ENCODE data around the gene DENND4A.

DENND4A gene

DNA sequence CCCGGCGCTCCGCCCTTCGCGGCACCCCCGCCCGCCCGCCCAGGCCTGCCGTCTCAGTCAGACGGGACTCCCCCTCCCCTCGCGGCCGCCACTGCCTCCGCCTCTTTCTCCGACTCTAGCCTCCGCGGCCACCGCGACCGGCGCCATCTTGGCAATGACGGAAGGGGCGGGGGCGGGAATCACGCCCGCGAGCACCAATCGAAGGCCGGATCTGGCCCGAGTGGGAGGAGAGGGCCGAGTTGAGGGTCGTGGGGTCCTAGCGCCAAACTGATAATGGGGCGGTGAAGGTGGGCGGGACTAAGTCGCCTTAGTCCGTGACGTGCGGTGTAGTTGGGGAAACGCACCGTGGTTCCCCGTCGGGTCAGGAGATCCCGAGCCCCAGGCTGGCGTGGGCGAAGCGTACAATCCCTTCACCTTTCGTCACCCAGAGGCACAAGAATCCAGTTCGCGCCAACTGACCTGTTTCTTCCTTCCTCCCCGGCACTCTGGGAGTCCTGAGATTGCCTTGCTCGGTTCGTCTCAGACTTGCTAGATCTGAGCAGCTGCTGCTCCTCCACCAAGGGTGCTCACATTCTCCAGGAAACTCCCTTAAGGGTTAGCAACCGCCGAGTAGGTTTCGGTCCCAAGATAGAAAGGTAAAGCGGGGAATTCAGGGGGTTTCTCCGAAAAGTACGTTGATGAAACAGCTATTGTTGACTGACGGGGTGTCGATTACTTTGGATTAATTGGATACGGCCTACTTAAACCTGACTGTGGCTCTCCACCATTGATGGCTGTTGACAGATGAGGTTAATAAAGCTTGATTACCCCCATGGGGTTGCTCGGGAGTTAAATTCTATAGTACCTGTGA lies at the start of gene DENND4A:
DENND4A (minus strand) TSS at position 156 of the 850 bp plus-strand sequence. CDS start 35,843 bp downstream, outside the sequence.
- peak within 1 kb of the TSS; percentile 94 to 97 for H3K9ac ChIP-seq (ENCODE audit: low read depth in 1 of 2, low read length in 2 of 2)

DNA sequence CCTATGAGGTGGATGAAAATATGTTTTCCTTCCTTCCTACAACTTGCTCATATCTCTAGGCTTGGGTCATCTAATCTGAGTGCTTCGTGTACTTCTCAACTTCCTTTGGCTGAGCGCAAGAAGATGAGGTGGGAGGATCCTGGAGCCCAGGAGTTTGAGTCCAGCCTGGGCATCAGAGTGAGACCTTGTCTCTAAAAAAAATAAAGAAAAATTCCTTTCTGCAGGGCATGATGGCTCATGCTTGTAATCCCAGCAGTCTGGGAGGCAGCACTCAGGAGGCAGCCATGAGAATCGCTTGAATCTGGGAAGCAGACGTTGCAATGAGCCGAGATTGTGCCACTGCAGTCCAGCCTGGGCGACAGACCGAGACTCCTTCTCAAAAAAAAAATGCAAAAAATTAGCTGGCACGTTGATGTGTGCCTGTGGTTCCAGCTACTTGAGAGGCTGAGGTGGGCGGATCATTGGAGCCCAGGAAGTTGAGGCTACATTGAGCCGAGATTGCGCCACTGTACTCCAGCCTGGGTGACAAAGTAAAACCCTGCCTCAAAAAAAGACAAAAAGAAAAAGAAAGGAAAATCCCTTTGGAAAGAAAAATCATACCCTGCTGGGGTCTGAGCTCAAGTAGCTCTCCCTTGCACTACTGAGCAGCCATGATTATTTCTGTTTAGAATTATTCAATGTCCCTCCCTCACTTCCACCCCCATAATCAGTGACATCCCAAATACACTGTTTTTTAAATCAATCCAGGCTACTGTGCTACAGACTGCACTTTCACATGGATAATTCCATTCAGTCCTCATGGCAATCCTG lies 49.2 kb upstream of the DENND4A start:
- no peaks in the 10 kb centered on the region for H3K9me3 ChIP-seq (ENCODE audit: control insufficient read depth in 1 of 2, low read length in 2 of 2)
- H3K36me3 ChIP-seq (ENCODE audit: control insufficient read depth in 1 of 2, insufficient read depth in 2 of 2, low read length in 2 of 2) = no peaks in the 10 kb centered on the region
- H3K27ac ChIP-seq (ENCODE audit: low read depth, low read length) = no peak overlapping the region
- no peak overlapping the region for H3K9ac ChIP-seq (ENCODE audit: low read depth in 1 of 2, low read length in 2 of 2)
- no peaks in the 10 kb centered on the region for H3K4me1 ChIP-seq (ENCODE audit: control insufficient read depth in 1 of 2, insufficient read depth in 2 of 2, low read length in 2 of 2)
- H3K4me3 ChIP-seq (ENCODE audit: low read depth in 1 of 2, low read length in 2 of 2) = no peak overlapping the region
- no peaks in the 10 kb centered on the region for H3K27me3 ChIP-seq (ENCODE audit: control insufficient read depth in 1 of 2, insufficient read depth in 2 of 2, low read length in 2 of 2)

More for the DNA sequence above, at the start of gene DENND4A:
- peak within 1 kb of the TSS; percentile 94 for H3K27ac ChIP-seq (ENCODE audit: low read depth, low read length)
- no peaks in the 10 kb centered on the region for H3K36me3 ChIP-seq (ENCODE audit: control insufficient read depth in 1 of 2, insufficient read depth in 2 of 2, low read length in 2 of 2)
- peak within 1 kb of the TSS; percentile 83 to 95 for H3K4me3 ChIP-seq (ENCODE audit: low read depth in 1 of 2, low read length in 2 of 2)
- H3K27me3 ChIP-seq (ENCODE audit: control insufficient read depth in 1 of 2, insufficient read depth in 2 of 2, low read length in 2 of 2) = no peaks in the 10 kb centered on the region
- peaks cover 12 to 31% of the 10 kb centered on the region in 2 donors for H3K4me1 ChIP-seq (ENCODE audit: control insufficient read depth in 1 of 2, insufficient read depth in 2 of 2, low read length in 2 of 2)
- H3K9me3 ChIP-seq (ENCODE audit: control insufficient read depth in 1 of 2, low read length in 2 of 2) = no peaks in the 10 kb centered on the region

DNA sequence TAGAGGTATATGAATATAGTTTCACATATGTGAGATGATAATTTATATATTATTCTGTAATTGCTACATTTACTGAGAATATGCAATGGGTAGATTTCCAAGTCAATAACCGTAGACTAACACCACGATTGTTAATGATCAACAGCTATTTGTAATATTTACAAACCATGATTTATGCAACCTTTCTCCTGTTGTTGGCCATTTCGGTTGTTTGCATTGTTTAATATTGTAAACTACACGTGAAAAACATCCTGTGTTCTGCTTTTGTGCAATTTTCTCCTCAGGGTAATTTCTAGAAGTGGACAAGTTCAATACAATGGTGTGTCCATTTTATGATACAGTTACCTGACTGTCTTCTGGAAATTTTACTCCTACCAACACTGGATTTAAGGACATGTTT lies 47.9 kb upstream of the DENND4A start:
- Histone ChIP-seq H3K4me1 (ENCODE audit: control insufficient read depth in 1 of 2, insufficient read depth in 2 of 2, low read length in 2 of 2) (no peaks in the 10 kb centered on the region), H3K4me3 (ENCODE audit: low read depth in 1 of 2, low read length in 2 of 2) (no peak overlapping the region), H3K9me3 (ENCODE audit: control insufficient read depth in 1 of 2, low read length in 2 of 2) (no peaks in the 10 kb centered on the region), H3K36me3 (ENCODE audit: control insufficient read depth in 1 of 2, insufficient read depth in 2 of 2, low read length in 2 of 2) (no peaks in the 10 kb centered on the region), H3K9ac (ENCODE audit: low read depth in 1 of 2, low read length in 2 of 2) (no peak overlapping the region), H3K27ac (ENCODE audit: low read depth, low read length) (no peak overlapping the region), H3K27me3 (ENCODE audit: control insufficient read depth in 1 of 2, insufficient read depth in 2 of 2, low read length in 2 of 2) (no peaks in the 10 kb centered on the region)

DNA sequence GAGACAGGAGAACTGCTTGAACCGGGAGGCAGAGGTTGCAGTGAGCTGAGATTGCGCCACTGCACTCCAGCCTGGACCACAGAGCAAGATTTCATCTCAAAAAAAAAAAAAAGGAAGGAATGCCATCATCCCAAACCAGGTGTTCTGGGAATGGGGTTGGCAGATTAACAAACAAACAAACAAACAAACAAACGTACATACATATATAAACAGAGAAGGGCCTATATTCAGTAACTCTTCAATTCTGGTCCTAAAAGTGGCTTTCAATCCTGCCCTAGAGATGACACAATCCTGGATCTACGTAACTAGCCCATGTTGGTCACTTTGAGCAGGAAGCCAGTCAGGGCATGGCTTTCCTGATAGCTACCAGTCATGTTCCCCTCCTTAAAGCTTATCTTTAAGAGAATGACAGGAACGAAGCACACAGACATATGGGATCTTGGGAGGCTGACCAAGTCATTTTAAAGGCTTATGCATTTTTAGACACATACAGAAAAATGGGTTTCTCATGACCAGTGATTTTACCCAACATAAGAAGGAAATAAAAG lies 47.3 kb upstream of the DENND4A start:
- Histone ChIP-seq H3K27me3 (ENCODE audit: control insufficient read depth in 1 of 2, insufficient read depth in 2 of 2, low read length in 2 of 2) (no peaks in the 10 kb centered on the region), H3K4me1 (ENCODE audit: control insufficient read depth in 1 of 2, insufficient read depth in 2 of 2, low read length in 2 of 2) (peaks cover 0 to 2% of the 10 kb centered on the region in 2 donors), H3K4me3 (ENCODE audit: low read depth in 1 of 2, low read length in 2 of 2) (no peak overlapping the region), H3K36me3 (ENCODE audit: control insufficient read depth in 1 of 2, insufficient read depth in 2 of 2, low read length in 2 of 2) (no peaks in the 10 kb centered on the region), H3K9ac (ENCODE audit: low read depth in 1 of 2, low read length in 2 of 2) (no peak overlapping the region), H3K27ac (ENCODE audit: low read depth, low read length) (no peak overlapping the region), H3K9me3 (ENCODE audit: control insufficient read depth in 1 of 2, low read length in 2 of 2) (no peaks in the 10 kb centered on the region)

DNA sequence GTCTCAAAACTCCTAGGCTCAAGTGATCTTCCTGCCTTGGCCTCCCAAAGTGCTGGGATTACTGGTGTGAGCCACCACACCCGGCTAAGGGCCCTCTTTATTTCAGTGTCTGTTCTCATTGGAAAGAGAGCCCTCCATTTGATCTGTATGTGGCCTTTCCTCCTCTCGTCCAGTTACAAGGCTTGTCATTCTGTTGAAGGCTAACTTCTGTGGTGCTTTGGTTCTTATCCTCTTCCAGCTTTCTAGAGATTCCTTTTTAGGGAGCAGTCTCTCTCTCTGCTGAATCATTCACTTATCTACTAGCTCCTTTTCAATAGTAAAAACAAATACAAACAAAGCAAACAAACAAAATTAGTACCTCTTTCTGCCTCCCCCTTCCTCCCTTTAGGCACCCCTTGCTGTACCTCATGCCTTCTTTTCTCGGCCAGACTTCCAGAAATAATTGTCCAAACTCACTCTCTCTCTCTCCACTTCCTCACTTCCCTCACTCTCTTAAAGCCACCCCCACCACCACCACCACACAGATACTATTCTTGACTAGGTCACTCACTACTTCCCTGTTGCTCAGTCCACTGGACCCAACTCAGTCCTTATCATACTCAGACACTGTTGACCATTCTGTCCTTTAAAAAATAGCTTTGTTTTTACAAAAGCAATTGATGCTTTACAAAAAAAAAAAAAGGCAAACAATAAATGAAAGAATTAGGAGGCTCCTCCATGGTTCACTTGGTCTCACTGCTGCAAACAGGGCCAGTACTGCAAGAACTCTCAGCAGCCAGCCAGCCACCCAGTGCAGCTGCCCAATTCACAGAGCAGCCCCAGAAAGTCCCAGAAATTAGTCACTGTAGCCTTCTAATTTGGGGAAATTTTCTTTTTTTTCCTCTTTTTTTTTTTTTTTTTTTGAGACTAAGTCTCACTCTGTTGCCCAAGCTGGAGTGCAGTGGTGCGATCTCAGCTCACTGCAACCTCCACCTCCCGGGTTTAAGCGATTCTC lies 45.5 kb upstream of the DENND4A start:
- Histone ChIP-seq H3K27ac (ENCODE audit: low read depth, low read length) (no peak overlapping the region), H3K4me3 (ENCODE audit: low read depth in 1 of 2, low read length in 2 of 2) (no peak overlapping the region), H3K4me1 (ENCODE audit: control insufficient read depth in 1 of 2, insufficient read depth in 2 of 2, low read length in 2 of 2) (peaks cover 15 to 21% of the 10 kb centered on the region in 2 donors), H3K36me3 (ENCODE audit: control insufficient read depth in 1 of 2, insufficient read depth in 2 of 2, low read length in 2 of 2) (no peaks in the 10 kb centered on the region), H3K27me3 (ENCODE audit: control insufficient read depth in 1 of 2, insufficient read depth in 2 of 2, low read length in 2 of 2) (no peaks in the 10 kb centered on the region), H3K9me3 (ENCODE audit: control insufficient read depth in 1 of 2, low read length in 2 of 2) (no peaks in the 10 kb centered on the region), H3K9ac (ENCODE audit: low read depth in 1 of 2, low read length in 2 of 2) (no peak overlapping the region)

DNA sequence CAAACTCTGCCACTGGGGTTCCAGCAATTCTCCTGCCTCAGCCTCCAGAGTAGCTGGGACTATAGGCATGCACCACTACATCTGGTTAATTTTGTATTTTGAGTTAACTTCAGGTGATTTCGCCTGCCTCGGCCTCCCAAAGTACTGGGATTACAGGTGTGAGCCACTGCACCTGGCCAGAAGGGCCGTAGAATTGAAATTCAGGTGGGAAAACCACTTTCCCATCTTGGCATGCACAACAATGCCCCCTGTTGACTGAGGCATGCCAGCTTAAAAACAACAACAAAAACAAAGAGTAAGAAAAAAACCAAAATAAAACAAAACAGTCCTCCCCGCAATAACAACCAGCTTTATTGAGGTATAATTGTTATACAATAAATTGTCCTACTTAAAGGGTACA lies 44.6 kb upstream of the DENND4A start:
- no peak overlapping the region for H3K27ac ChIP-seq (ENCODE audit: low read depth, low read length)
- no peaks in the 10 kb centered on the region for H3K9me3 ChIP-seq (ENCODE audit: control insufficient read depth in 1 of 2, low read length in 2 of 2)
- no peak overlapping the region for H3K4me3 ChIP-seq (ENCODE audit: low read depth in 1 of 2, low read length in 2 of 2)
- no peak overlapping the region for H3K9ac ChIP-seq (ENCODE audit: low read depth in 1 of 2, low read length in 2 of 2)
- H3K27me3 ChIP-seq (ENCODE audit: control insufficient read depth in 1 of 2, insufficient read depth in 2 of 2, low read length in 2 of 2) = no peaks in the 10 kb centered on the region
- no peaks in the 10 kb centered on the region for H3K36me3 ChIP-seq (ENCODE audit: control insufficient read depth in 1 of 2, insufficient read depth in 2 of 2, low read length in 2 of 2)
- peaks cover 24 to 27% of the 10 kb centered on the region in 2 donors for H3K4me1 ChIP-seq (ENCODE audit: control insufficient read depth in 1 of 2, insufficient read depth in 2 of 2, low read length in 2 of 2)

DNA sequence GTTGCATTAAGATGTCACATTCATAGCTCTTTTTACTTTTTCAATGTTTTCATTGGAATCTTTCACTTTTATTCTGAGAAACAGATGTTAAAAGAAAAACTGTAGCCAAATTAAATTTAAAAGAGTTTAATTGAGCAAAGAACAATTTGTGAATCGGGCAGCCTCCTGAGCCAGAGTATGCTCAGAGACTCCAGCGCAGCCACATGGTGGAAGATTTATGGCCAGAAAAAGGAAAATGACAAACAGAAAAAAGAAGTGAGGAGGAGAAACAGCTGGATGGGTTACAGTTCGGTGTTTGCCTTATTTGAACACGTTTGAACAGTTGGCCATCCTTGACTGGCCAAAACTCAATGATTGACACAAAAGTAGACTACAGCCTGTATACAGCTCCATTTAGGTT lies 43.4 kb upstream of the DENND4A start:
- no peaks in the 10 kb centered on the region for H3K27me3 ChIP-seq (ENCODE audit: control insufficient read depth in 1 of 2, insufficient read depth in 2 of 2, low read length in 2 of 2)
- H3K4me3 ChIP-seq (ENCODE audit: low read depth in 1 of 2, low read length in 2 of 2) = no peak overlapping the region
- no peak overlapping the region for H3K9ac ChIP-seq (ENCODE audit: low read depth in 1 of 2, low read length in 2 of 2)
- peaks cover 27 to 29% of the 10 kb centered on the region in 2 donors for H3K4me1 ChIP-seq (ENCODE audit: control insufficient read depth in 1 of 2, insufficient read depth in 2 of 2, low read length in 2 of 2)
- H3K36me3 ChIP-seq (ENCODE audit: control insufficient read depth in 1 of 2, insufficient read depth in 2 of 2, low read length in 2 of 2) = no peaks in the 10 kb centered on the region
- no peak overlapping the region for H3K27ac ChIP-seq (ENCODE audit: low read depth, low read length)
- no peaks in the 10 kb centered on the region for H3K9me3 ChIP-seq (ENCODE audit: control insufficient read depth in 1 of 2, low read length in 2 of 2)

DNA sequence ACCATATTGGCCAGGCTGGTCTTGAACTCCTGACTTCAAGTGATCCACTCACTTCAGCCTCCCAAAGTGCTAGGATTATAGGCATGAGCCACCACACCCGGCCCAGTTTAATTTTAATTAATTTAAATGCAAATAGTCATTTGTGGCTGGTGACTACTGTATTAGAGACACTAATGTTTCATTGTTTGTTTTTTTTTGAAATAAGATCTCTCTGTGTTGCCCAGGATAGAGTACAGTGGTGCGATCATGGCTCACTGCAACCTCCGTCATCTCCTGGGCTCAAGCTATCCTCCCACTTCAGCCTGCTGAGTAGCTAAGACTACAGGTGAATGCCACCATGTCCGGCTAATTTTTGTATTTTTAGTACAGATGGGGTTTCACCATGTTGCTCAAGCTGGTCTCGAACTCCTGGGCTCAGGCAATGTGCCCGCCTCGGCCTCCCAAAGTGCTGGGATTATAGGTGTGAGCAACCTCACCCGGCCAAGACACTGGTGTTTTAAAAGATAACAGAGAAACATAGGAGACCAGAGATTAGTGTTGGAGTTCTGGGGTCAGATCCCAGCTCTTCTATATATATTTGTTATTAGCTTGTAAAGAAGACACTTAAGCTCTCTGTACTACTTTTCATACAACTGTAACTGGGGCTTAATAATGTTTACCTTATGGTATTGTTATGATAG lies 42.6 kb upstream of the DENND4A start:
- H3K9ac ChIP-seq (ENCODE audit: low read depth in 1 of 2, low read length in 2 of 2) = no peak overlapping the region
- no peak overlapping the region for H3K4me3 ChIP-seq (ENCODE audit: low read depth in 1 of 2, low read length in 2 of 2)
- no peaks in the 10 kb centered on the region for H3K27me3 ChIP-seq (ENCODE audit: control insufficient read depth in 1 of 2, insufficient read depth in 2 of 2, low read length in 2 of 2)
- H3K36me3 ChIP-seq (ENCODE audit: control insufficient read depth in 1 of 2, insufficient read depth in 2 of 2, low read length in 2 of 2) = no peaks in the 10 kb centered on the region
- no peak overlapping the region for H3K27ac ChIP-seq (ENCODE audit: low read depth, low read length)
- H3K4me1 ChIP-seq (ENCODE audit: control insufficient read depth in 1 of 2, insufficient read depth in 2 of 2, low read length in 2 of 2) = peaks cover 27 to 30% of the 10 kb centered on the region in 2 donors
- H3K9me3 ChIP-seq (ENCODE audit: control insufficient read depth in 1 of 2, low read length in 2 of 2) = no peaks in the 10 kb centered on the region
